Stimulated activated naive CD4-positive, alpha-beta T cell (primary cell): ENCODE results near the gene PDE8B.

ENCODE experiments used
- DNase-seq, 6 experiments: peaks; one replicate each; lab custom pipeline; 2025; lab: John Stamatoyannopoulos, UW

PDE8B gene

GRCh38 chr5:77319117-77319804, 108.8 kb downstream of the PDE8B start:
- DNase-seq: no peak

GRCh38 chr5:77321793-77322394, 111.4 kb downstream of the PDE8B start:
- no peak for DNase-seq

GRCh38 chr5:77322406-77322805, 111.9 kb downstream of the PDE8B start:
- DNase-seq: no peak

- no peak for DNase-seq
Observed at GRCh38 chr5:77325921-77326541, 115.6 kb downstream of the PDE8B start.

GRCh38 chr5:77326986-77327734, 116.7 kb downstream of the PDE8B start:
- DNase-seq: no peak

- no peak for DNase-seq
Observed at GRCh38 chr5:77328930-77329647, 118.6 kb downstream of the PDE8B start.

GRCh38 chr5:77329664-77330430, 119.4 kb downstream of the PDE8B start:
- no peak for DNase-seq

- DNase-seq: no peak
Observed at GRCh38 chr5:77333036-77333435, 122.6 kb downstream of the PDE8B start.

GRCh38 chr5:77333451-77334123, 123.1 kb downstream of the PDE8B start:
- DNase-seq: no peak

- no peak for DNase-seq
Observed at GRCh38 chr5:77337246-77337645, 126.8 kb downstream of the PDE8B start.

- no peak for DNase-seq
Observed at GRCh38 chr5:77337686-77338085, 127.2 kb downstream of the PDE8B start.

GRCh38 chr5:77339337-77339890, 128.9 kb downstream of the PDE8B start:
- DNase-seq: no peak

- no peak for DNase-seq
Observed at GRCh38 chr5:77343165-77343564, 132.7 kb downstream of the PDE8B start.

- DNase-seq: no peak
Observed at GRCh38 chr5:77347435-77348098, 137.1 kb downstream of the PDE8B start.

- no peak for DNase-seq
Observed at GRCh38 chr5:77353251-77353650, 142.8 kb downstream of the PDE8B start.

- no peak for DNase-seq
Observed at GRCh38 chr5:77354454-77354853, 144.0 kb downstream of the PDE8B start.

GRCh38 chr5:77355080-77355479, 144.6 kb downstream of the PDE8B start:
- no peak for DNase-seq

GRCh38 chr5:77355751-77356150, 145.3 kb downstream of the PDE8B start:
- no peak for DNase-seq

GRCh38 chr5:77356740-77357139, 146.3 kb downstream of the PDE8B start:
- no peak for DNase-seq
